ENCODE measurements around the gene SELENOH.

SELENOH gene

DNA sequence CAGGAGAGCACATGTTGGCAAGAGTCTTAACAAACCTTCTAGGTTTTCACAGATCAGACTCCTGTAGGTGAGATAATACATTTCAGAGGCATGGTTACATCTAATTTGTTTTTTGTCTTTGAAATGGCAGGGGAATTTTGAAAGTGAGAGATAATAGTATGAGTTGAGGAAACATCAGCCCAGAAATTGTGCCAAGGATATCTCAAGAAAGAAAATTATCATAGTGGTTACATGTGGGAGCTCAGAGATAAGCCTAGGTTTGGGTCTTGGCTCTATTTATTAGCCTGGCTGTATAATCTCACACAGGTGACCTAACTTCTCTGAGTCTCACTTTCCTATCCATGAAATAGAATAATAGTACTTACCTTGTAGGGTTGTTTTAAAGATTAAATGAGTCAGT lies 9.9 kb downstream of the SELENOH start:
- no peak for DNase-seq

DNA sequence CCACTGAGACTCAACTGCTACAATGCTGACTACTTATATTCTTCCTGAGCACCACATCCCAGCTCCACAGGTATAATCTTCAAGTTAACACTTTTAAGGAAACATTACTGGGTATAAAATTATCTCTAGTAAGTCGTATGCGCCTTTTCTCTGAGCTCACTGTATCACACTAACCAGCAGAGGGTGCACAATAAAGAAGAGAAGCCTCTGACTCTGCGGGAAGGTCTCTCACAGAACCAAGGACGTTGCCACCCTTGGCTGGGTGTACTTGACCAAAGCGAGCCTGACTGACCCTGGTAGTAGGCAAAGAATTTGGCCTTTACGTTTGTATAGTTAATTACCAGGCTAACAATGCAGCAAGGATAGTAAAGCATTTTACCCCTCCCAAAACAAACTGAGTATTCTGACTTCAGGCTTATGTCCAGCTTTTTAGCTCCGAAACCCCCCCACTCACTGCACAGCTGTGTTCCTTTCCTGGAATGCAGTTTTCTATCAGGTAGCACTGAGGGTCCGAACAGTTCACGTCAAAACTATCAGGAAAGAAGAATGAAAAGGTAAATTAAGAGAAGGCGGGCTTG lies 10.5 kb downstream of the SELENOH start, which contains the start of gene BTBD18:
BTBD18 (minus strand) TSS at position 144 of the 578 bp plus-strand sequence. CDS start 631 bp downstream, outside the sequence.
- DNase-seq, result no peak

DNA sequence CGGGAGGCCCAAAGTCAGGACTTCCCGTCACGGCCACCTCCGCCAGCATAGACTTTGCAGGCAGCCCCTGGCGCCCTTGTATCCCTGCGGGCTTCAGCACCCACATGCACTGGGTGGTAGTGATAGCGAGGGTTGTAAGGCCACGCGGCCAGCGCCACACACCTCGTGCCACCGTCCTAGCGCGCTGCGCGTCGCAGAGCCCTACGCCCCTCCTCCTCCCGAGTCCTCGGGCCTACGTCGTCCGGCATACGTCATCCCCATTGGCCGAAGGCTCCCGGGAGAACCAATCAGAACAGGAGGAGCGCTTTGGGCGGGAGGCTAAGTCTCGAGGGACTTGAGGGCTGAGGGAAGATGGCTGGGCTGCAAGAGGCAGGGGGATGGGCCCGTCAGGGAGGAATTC lies 11.7 kb downstream of the SELENOH start:
- no peak for DNase-seq

DNA sequence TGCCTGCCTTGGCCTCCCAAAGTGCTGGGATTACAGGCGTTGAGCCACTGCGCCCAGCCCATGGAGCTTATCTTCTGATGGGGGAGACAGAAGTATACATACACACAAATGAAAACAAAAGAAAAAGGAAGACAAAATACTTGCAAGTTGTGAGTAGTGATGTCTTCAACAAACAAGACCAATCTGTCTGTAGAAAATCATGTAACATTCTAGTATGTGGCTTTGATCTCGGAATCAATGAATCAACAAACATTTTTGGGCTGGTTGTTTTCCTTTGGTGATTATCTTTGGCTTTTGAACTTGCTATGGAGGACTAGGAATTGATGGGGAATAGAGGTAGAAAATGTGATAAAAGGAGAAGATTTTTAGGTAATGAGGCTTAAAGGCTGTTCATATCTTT lies 16.9 kb downstream of the SELENOH start:
- no peak for DNase-seq

DNA sequence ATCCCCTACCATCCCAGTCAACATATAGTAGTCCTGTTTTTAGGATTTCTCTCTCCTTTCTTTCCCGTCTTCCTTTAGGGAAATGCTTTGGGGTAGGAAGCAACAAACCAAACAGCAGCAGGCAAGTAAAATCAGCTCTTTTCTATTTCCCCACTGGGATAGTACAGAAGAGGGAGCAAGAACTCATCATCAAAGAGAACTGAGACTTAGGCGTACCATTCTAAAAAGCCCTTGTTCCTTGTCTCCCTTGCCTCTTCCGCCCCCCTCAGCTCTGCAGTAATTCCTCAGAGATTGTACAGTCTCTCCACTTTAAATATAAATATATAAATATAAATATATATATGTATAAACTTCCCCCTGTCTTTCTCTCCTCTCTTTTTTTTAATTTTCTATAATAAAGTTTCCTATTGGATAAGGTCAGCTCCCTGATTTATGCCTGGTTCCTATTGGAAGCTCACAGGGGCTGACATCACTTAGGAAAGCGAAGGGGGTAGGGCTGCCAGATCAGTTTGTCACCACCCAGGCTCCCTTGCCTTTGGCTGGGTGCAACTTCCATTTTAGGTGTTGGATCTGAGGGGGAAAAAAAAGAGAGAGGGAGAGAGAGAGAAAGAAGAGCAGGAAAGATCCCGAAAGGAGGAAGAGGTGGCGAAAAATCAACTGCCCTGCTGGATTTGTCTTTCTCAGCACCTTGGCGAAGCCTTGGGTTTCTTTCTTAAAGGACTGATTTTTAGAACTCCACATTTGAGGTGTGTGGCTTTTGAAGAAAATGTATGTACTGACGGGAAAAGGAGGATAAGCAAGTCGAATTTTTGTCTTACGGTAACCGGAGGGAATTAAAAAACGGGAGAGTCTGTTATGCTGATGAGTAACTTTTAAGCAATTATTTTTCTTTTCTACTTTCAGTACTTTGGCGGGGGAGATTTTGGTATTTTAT lies 20.3 kb downstream of the SELENOH start, which contains the start of gene CTNND1:
CTNND1 (plus strand) TSS at position 502 of the 934 bp plus-strand sequence. CDS start 29,677 bp downstream, outside the sequence.
- DNase-seq, result no peak

DNA sequence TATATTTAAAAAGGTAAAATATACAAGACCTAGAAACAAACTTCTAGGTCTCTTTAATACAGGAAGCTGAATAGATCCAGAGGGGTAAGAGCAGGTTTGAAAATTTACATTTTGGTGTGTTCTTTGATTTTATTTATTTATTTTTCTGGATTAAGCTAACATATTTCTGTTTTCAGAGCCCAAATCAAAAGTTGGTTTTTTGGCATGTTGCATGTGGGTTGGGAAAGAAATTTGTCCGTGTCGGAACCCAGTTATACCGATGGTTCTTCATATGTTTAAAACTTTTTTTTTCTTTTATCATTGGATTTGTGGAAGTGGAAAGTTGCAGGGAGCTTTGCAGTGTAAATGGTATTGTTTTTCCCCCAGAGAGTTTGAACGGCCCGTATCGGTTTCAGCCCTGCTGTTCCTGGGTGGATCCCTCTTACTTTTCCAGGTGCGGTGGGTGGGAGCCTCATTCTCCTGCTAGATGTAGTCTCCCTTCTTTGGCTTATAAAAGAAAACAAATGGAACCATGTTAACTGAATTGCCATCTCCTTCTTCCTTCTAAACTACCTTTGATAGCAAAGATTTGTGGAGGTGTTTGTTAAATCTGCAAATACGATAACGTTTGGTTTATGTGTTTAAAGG lies 21.1 kb downstream of the SELENOH start:
- no peak for DNase-seq

DNA sequence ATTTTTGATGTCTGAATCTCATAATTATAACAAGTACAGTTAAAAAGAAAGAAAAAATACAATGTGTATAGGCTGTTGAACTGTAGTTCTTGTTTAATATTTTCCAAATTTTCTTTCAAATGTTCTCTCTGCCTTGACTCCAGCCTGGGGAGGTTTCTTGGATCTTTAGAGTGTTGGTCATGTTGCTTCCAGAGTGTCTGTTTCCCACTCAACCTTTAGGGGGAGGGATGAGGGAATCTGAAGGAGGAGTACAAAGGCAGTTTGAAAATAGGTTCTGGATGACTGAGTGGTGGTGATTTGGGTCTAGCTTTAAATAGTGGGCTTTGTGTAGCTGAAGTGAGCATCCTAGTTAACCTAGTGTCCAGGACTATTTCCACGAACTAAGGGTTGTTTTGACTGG lies 22.3 kb downstream of the SELENOH start:
- no peak for DNase-seq

DNA sequence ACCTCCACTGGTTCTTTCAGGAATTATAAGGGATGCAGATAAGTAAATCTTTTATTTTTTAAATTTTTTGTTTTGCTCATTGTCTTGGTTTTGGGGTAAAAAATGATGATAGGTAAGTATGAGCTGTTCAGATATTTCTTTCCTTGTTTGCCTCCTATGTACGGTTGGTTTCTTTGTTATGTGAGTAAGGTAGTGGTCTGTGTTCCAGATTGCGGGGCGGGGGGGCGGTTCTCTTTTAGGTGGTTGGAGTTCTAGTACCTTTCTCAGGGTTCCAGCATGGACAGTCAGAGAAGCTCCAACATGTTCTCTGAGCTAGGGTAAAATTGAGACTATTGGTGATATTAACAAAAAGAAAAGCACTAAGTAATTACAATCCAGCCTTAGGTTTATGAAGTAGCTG lies 22.7 kb downstream of the SELENOH start:
- DNase-seq, result no peak

DNA sequence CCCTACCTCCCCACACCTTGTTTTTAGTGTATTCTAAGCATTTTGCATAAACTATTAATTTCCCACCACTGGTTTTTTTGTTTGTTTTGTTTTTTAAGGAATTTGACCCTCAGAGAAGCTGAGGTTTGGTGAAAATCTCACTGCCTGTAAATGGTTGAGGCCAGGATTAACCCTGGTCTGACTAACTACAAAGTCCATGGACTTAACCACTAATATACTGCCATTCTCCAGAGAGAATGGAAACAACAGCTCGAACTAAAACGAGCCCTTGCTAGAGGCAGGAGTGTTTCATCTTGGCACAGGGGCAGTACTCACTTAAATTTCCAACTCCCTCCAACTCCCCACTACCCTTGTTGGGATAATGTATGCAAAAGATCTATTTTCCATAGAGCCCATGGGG lies 23.3 kb downstream of the SELENOH start:
- DNase-seq, result no peak

DNA sequence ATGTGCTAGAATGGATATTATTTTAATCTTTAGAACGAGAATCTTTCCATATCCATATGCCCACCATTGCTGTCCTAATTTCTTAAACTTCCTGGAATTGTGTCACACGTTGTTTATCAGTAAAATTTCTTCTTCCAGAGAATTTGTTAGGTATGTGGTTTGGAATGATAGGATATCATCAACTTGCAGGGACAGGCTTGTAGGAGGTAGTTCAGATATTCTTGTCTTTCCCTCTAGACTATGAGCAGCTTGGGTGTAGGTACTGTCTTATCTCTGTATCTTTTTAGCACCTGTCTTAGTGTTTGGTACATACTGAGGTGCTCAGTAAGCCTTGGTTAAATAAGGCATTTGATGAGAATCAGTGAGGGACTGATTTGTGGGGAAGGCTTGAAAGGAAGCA lies 23.7 kb downstream of the SELENOH start:
- DNase-seq, result no peak

DNA sequence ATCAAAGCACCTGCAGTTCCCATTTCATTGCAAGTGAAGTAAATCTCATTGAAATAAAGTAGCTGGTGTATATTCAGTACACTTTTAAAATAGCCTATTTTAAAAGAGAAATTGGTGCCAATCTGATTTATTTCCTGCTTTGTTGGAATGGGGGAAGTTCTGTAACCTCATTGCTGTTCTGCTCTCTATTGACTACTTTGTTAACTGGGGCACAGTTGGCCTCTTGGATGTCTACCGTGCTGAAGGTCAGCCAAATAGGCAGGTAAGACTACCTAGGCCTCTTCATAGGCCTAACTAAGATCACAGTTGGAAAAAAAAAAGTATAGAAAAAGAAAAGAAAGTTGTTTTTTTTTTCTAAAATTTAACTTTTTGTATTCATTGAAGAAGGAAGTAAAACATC lies 29.5 kb downstream of the SELENOH start:
- no peak for DNase-seq

DNA sequence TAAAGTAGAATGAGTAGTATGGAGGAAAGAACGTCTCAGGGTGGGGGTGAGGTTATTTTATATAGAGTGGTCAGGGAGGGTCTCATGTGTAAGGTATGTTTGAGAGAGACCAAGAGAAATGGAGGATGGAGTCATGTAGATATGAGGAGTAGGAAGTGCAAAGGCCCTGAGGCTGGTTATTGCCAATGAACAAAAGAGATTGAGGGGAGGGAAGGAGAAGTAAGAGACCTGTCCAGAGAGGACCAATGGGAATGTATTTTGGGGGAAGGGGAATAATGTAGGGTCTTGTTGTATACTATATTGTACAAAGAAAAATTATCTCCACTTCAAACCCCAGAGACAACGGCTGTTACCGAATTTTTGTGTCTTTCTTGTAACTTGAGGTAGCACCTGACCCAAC lies 30.1 kb downstream of the SELENOH start:
- DNase-seq, result no peak

DNA sequence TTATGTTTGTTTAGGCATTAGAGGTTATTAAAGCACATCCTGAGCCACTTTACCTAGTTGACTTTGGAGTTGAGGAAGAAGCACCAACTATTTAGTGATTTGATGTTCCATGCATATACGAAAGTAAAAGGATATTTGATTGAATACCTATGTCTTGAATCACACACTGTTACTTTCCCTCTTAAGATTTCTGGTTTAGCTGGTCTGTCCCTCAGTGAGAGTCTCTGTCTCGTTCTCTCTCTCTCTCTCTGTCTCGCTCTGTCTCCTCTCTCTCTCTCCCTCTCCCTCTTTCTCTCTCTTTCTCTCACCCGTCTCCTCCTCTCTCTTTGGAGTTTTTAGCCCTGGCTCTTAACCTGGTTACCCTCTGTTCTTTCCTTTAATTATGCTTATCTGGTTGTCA lies 31.3 kb downstream of the SELENOH start:
- no peak for DNase-seq

DNA sequence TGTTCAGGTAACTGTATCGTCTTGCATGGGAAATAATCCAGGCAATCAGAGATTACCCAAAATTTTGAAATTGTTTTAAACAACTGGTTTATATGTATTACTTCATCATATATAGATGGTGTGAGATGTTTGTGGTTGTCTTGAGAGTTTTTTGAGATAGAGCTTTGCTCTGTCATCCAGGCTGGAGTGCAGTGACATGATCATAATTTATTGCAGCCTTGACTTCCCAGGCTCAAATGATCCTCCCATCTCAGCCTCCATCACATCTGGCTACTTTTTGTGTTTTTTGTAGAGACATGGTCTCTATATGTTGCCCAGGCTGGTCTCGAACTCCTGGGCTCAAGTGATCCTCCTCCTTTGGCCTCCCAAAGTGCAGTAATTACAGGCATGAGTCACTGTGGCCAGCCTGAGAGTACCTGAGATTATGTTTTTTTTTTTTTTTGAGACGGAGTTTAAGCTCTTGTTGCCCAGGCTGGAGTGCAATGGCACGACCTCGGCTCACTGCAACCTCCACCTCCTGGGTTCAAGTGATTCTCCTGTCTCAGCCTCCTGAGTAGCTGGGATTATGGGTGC lies 31.8 kb downstream of the SELENOH start:
- DNase-seq, result no peak

DNA sequence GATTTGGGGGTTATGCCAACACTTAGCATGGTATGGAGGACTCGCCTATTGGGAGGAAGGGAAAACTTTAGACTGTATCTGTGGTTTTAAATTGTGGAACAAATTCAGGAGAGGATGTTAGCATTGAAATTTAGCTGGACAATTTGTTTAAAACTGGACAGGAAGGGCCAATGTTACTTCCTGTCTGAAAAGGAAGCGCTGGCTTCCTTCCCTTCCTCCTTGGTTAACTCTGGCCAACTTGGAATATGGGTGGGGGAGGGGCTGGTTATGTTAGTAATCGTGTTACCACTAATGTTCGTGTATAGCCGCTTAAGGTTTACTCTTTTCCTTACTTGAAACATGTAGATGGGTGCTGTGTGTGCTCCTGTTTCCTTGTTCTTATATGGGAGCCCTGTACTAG lies 34.2 kb downstream of the SELENOH start:
- DNase-seq, result no peak

DNA sequence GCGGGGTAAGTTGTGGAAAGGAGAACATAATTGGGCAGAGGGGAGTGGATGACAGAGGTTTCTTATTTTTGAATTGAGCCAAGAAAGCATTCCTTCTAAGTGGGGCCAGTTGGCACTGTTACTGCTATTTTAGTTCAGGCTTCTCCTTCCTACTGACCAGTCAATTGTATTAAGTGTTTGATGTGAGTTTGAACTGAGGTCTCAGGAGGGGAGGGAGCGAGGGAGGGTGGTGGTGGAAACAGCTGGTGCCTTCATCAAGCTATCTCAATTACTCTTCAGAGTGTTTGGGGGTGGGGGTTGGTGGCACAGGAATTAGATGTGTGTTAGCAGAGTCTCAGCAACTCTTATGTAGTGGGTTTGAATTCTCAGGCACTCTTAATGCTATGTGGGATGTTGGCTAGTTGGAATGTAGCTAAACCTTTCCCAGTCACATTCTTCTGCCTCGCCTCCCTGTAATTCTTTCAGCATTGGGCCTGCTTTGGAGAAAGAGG lies 34.8 kb downstream of the SELENOH start:
- no peak for DNase-seq

DNA sequence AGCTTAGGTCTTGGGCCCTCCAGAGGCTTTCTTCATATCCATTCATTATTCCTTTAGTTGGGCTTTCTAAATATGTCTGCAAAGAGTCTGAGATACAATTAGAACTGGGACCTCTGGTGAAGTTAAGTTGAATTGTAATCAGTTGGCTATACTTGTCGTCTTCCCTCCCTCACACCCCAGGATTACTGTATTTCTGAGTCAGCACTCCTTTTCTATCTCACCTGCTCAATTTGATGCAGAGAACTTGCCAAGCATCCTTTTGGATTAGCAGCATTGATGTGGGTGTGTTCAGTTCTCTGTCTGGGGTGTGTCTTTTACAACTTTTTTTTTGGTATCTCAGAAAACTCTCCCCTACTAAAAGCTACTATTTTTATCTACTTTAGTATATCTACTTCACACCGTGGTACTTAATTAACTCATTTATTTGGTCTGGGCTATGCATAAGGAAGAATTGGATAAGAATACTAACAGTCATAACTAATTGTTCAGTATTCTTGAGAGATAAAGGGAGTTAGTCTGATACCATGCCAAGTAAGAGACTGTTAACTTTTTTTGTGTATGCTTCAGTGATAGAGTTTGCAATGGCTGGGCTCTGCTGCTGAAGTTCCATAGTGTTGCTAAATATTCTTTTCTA lies 35.4 kb downstream of the SELENOH start:
- no peak for DNase-seq

DNA sequence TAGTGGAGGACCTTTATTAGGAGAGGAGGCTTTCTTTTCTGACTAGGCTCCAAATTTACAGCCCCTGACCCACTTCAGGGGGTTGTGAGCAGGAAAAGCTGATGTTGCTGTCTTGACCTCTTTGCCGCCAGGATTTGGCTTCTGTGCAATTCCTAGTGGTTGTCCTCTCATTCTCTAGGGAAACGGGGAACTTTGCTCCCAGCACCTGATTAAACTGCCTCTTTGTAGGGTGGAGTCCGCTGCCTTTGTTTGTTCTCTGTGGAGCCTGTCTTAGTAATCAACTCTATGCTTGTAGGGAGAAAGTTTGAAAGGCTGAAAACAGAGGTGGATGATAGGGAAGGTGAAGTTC lies 36.7 kb downstream of the SELENOH start:
- no peak for DNase-seq

DNA sequence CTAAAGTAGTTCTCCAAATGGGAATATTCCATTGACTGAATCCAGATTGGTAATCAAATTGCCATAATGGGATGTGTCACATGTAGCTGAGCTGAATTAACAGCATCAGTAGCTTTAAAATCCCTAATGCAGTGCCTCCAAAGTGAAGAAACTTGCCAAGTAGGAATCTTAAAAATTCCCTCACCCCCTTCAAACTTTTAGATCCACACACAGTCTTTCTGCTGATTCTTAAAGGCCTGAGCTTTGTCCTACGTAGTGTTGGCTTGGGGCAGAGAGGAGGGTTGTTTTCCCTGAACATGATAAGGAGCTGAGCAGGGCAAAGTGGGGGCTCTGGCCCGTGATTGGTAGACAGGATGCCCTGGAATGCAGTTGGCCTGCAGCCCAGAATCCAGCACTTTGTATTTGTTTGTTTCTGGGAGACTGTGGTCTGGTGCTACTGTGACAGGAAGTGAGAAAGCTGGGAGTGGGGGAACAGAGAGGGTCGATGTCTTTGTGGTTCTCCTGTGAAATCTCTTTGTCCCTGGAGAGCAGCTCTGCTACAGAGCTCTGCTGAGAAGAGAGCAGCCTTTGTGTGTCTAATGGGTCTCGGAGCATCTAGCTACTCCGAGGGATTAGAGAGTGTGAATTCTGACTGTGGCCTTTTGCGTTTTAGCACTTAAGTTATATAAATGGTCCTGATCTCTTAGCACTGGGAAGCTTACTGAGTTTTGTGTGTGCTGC lies 37.2 kb downstream of the SELENOH start:
- DNase-seq, result no peak

DNA sequence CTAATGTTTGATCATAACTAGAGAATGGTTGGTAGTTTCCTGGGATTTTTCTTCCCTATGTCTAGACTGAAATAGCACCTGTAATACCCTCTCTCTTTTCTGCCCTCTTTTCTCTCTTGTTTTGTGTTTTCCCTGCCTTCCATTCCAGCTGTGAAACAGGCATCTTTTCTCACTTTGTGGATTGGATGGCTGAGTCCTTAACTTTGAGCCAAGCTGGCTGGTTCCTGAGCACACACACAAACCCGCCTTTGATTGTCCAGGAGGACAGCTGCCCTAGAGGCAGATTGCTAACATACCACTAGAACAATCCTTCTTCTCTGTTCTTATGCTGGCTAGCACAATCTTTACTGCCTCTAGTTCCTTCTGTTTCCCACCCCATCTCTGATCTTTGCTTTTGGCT lies 38.0 kb downstream of the SELENOH start:
- DNase-seq, result no peak

DNA sequence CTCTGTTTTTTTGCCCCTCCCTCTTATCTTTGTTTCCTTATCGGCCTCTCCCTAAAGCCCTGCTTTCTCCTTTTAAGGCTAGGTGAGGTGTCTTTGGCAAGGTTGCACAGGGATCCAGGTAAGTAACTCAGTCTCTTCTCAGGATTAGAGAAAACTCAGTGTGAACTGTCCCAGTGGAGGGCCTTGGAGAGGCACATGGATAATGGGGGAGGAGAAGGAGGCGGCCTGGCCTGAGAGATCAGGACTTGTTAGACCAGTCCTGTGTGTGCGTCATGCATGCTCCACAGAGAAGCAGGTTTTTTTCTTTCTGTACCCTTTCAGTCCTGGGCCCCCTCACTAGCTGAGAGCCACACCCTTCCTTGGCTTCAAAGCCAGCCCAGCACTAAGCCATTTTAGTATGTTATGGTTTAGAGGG lies 40.2 kb downstream of the SELENOH start:
- no peak for DNase-seq

DNA sequence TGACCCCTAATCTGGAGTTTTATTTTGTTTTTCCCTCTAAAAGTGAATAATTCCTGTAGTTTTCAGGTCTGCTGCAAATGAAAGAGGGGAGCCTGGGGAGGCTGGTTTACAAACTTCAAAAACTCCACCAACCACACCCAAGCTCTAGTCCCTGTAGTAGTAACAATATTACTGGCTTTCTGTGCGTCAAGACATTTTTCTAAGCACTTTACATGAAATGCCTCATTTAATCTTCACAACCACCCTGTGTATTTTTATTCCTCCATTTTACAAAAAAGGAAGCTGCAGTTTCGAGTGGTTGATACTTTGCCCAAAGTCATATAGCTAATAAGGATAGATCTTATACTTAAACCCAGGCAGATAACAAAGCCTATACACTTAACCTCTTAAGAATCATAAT lies 43.8 kb downstream of the SELENOH start:
- DNase-seq, result no peak
